Stimulated activated CD4-positive, alpha-beta T cell treated with anti-CD3 and anti-CD28 coated beads, Interleukin-1b, Interleukin-23, amount 100 ng/mL, for 4 hours (primary cell): ENCODE measurements around the gene CEACAM21.

Experiments
- DNase-seq, 2 donors: peaks; one replicate each; pipeline ENCODE4 v3.0.0-alpha.2; 2020; ENCODE audit warnings: low read depth in 2 of 2

The CEACAM21 gene

GRCh38 chr19:41575998-41576397 is at the start of gene CEACAM21:
CEACAM21 (plus strand) TSS chr19:41576166; CDS start chr19:41576275, 109 bp downstream.
- DNase-seq: peak in 1 of 2 donors; percentile 25

GRCh38 chr19:41527089-41527488 is 48.9 kb upstream of the CEACAM21 start:
- DNase-seq: no peak

- DNase-seq: no peak
Measured at GRCh38 chr19:41528106-41528505, 47.9 kb upstream of the CEACAM21 start.

GRCh38 chr19:41529484-41530183 is 46.3 kb upstream of the CEACAM21 start:
- DNase-seq: no peak

GRCh38 chr19:41530184-41530534 is 45.8 kb upstream of the CEACAM21 start:
- DNase-seq: no peak

- no peak for DNase-seq
Measured at GRCh38 chr19:41530761-41531301, 45.1 kb upstream of the CEACAM21 start.

- peak; percentile 50 to 75 for DNase-seq
Measured at GRCh38 chr19:41531438-41532311, 44.3 kb upstream of the CEACAM21 start.

- DNase-seq: no peak
Measured at GRCh38 chr19:41532526-41532925, 43.4 kb upstream of the CEACAM21 start.

- no peak for DNase-seq
Measured at GRCh38 chr19:41533671-41534215, 42.2 kb upstream of the CEACAM21 start.

- no peak for DNase-seq
Measured at GRCh38 chr19:41535029-41535622, 40.8 kb upstream of the CEACAM21 start.

- no peak for DNase-seq
Measured at GRCh38 chr19:41537789-41538188, 38.2 kb upstream of the CEACAM21 start.

GRCh38 chr19:41540041-41540695 is 35.8 kb upstream of the CEACAM21 start:
- DNase-seq: no peak

- peak; percentile 60 to 77 for DNase-seq
Measured at GRCh38 chr19:41541990-41542584, 33.9 kb upstream of the CEACAM21 start.

GRCh38 chr19:41542622-41543021 is 33.3 kb upstream of the CEACAM21 start:
- DNase-seq: no peak

- DNase-seq: no peak
Measured at GRCh38 chr19:41543582-41543981, 32.4 kb upstream of the CEACAM21 start.

GRCh38 chr19:41545547-41545946 is 30.4 kb upstream of the CEACAM21 start:
- no peak for DNase-seq

GRCh38 chr19:41546386-41546789 is 29.6 kb upstream of the CEACAM21 start:
- no peak for DNase-seq

GRCh38 chr19:41546961-41547360 is 29.0 kb upstream of the CEACAM21 start:
- DNase-seq: no peak

GRCh38 chr19:41547569-41547968 is 28.4 kb upstream of the CEACAM21 start:
- DNase-seq: no peak

GRCh38 chr19:41548047-41548446 is 27.9 kb upstream of the CEACAM21 start:
- DNase-seq: no peak
